Measurements from ENCODE around the gene FANCI. TPM values are rescaled to one million over a fixed set of nuclear protein-coding genes. Genes with fewer than 3 reads are reported as not detected.

Gene FANCI
- total and polyA plus RNA-seq, 2 of the 13 experiments (the other 11 are each of a cell fraction or from before 2014, with no cell fraction given), result 15.7 to 68.8 TPM

DNA sequence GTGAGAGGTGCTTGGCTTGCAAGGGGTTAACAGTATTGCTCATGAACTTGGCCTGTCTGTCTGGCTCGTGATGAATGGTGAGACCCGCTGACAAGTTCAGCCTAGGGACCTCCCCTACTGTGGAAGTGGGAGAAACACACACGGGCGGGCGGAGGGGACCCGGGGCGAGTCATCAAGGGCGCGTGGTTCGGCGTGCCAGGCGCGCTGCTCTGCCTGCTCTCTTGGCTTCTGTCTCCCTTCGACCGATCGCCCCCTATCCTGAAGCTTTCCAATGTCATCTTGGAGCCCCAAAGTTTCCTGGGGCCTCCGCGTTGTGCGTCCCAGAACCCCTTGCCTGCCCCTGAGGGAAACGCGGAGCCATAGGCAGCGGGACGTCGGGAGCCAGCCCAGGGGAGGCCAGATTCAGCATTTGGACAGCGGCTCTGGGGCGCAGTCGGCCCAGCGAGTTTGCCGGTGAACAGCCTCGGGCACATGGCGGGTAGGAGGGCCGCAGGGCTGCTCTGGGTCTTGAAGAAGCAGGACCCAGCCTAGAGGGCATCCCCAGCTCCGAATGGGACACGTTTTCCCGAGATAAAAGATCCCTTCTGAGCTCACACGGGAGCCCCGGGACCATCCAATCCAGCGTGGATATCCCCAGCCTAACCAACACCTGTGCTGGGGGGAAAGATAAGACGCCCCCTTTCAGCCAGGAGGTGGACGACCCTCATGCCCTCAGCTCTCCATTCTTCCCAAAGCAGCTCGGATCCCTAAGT lies 117.8 kb downstream of the FANCI start (continued):
- peak; percentile 79; the same call in 1 of the 2 replicates for TF ChIP-seq FOXC1 (CRISPR knock-in tag; IDR thresholded peaks at IDR 0.05; ENCODE audit: borderline replicate concordance)
- TF ChIP-seq ZNF18 (CRISPR knock-in tag; IDR thresholded peaks at IDR 0.05; ENCODE audit: insufficient replicate concordance), result no peak
- 0 out of 2 replicates have a peak, but pooled peaks have one; percentile 32 for TF ChIP-seq ZNF430 (CRISPR knock-in tag; IDR thresholded peaks at IDR 0.05)
- peak; percentile 94 for TF ChIP-seq ZNF580 (CRISPR knock-in tag; IDR thresholded peaks at IDR 0.05; ENCODE audit: borderline replicate concordance, low read depth)
- TF ChIP-seq, protein P1, sequence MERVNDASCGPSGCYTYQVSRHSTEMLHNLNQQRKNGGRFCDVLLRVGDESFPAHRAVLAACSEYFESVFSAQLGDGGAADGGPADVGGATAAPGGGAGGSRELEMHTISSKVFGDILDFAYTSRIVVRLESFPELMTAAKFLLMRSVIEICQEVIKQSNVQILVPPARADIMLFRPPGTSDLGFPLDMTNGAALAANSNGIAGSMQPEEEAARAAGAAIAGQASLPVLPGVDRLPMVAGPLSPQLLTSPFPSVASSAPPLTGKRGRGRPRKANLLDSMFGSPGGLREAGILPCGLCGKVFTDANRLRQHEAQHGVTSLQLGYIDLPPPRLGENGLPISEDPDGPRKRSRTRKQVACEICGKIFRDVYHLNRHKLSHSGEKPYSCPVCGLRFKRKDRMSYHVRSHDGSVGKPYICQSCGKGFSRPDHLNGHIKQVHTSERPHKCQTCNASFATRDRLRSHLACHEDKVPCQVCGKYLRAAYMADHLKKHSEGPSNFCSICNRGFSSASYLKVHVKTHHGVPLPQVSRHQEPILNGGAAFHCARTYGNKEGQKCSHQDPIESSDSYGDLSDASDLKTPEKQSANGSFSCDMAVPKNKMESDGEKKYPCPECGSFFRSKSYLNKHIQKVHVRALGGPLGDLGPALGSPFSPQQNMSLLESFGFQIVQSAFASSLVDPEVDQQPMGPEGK (CRISPR knock-in tag; IDR thresholded peaks at IDR 0.05), result peak; percentile 29; the same call in 1 of the 2 replicates
- TF ChIP-seq MEIS2 (CRISPR knock-in tag; IDR thresholded peaks at IDR 0.05), result peak; percentile 79; the same call in 1 of the 2 replicates
- TF ChIP-seq FOXO1 (CRISPR knock-in tag; IDR thresholded peaks at IDR 0.05), result peak; percentile 24; the same call in 1 of the 2 replicates
- TF ChIP-seq, protein P2, sequence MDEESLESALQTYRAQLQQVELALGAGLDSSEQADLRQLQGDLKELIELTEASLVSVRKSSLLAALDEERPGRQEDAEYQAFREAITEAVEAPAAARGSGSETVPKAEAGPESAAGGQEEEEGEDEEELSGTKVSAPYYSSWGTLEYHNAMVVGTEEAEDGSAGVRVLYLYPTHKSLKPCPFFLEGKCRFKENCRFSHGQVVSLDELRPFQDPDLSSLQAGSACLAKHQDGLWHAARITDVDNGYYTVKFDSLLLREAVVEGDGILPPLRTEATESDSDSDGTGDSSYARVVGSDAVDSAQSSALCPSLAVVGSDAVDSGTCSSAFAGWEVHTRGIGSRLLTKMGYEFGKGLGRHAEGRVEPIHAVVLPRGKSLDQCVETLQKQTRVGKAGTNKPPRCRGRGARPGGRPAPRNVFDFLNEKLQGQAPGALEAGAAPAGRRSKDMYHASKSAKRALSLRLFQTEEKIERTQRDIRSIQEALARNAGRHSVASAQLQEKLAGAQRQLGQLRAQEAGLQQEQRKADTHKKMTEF (CRISPR knock-in tag; IDR thresholded peaks at IDR 0.05), result peak; percentile 60; the same call in 1 of the 2 replicates
- TF ChIP-seq, protein P3, sequence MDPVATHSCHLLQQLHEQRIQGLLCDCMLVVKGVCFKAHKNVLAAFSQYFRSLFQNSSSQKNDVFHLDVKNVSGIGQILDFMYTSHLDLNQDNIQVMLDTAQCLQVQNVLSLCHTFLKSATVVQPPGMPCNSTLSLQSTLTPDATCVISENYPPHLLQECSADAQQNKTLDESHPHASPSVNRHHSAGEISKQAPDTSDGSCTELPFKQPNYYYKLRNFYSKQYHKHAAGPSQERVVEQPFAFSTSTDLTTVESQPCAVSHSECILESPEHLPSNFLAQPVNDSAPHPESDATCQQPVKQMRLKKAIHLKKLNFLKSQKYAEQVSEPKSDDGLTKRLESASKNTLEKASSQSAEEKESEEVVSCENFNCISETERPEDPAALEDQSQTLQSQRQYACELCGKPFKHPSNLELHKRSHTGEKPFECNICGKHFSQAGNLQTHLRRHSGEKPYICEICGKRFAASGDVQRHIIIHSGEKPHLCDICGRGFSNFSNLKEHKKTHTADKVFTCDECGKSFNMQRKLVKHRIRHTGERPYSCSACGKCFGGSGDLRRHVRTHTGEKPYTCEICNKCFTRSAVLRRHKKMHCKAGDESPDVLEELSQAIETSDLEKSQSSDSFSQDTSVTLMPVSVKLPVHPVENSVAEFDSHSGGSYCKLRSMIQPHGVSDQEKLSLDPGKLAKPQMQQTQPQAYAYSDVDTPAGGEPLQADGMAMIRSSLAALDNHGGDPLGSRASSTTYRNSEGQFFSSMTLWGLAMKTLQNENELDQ (CRISPR knock-in tag; IDR thresholded peaks at IDR 0.05; ENCODE audit: borderline replicate concordance), result peak; percentile 96; the same call in 1 of the 2 replicates
- 0 out of 2 replicates have a peak, but pooled peaks have one; percentile 53 for TF ChIP-seq MEF2D (CRISPR knock-in tag; IDR thresholded peaks at IDR 0.05)
- TF ChIP-seq ELF3 (CRISPR knock-in tag; IDR thresholded peaks at IDR 0.05), result 0 out of 2 replicates have a peak, but pooled peaks have one; percentile 74
- TF ChIP-seq MTERF4 (CRISPR knock-in tag; IDR thresholded peaks at IDR 0.05), result peak; percentile 82; the same call in 1 of the 2 replicates
- TF ChIP-seq SATB2 (CRISPR knock-in tag; IDR thresholded peaks at IDR 0.05), result peak; percentile 83; the same call in 1 of the 2 replicates
- TF ChIP-seq GATAD2A (CRISPR knock-in tag; IDR thresholded peaks at IDR 0.05), result 0 out of 2 replicates have a peak, but pooled peaks have one; percentile 18
- peak; percentile 58 for TF ChIP-seq FOSL2 (CRISPR knock-in tag; IDR thresholded peaks at IDR 0.05)
- TF ChIP-seq ZNF124 (CRISPR knock-in tag; IDR thresholded peaks at IDR 0.05), result peak; percentile 77; the same call in 1 of the 2 replicates
- TF ChIP-seq MTF2 (CRISPR knock-in tag; IDR thresholded peaks at IDR 0.05; ENCODE audit: borderline replicate concordance), result peak; percentile 87; the same call in 1 of the 2 replicates
- TF ChIP-seq ZNF782 (CRISPR knock-in tag; IDR thresholded peaks at IDR 0.05; ENCODE audit: borderline replicate concordance), result peak; percentile 31; the same call in 1 of the 2 replicates
- TF ChIP-seq ZFP82 (CRISPR knock-in tag; IDR thresholded peaks at IDR 0.05; ENCODE audit: borderline replicate concordance), result no peak
- no peak for TF ChIP-seq NFYC (CRISPR knock-in tag; IDR thresholded peaks at IDR 0.05)

Data from HepG2 (cell line).